PC-3 (cell line): ENCODE data around the gene SH3RF3.

Experiments
- EZH2 ChIP-seq: fragments of 300-600 bp; sonication (generic); IDR thresholded peaks from one replicate; pipeline ENCODE4 v1.6.1; 2017; ENCODE audit warnings: antibody characterized with exemption, mild to moderate bottlenecking, low read length; ENCODE audit not compliant: unreplicated experiment
- TF ChIP-seq, protein P1 (sequence below): fragments of 300-600 bp; sonication (generic); conservative IDR thresholded peaks from 2 replicates; pipeline ENCODE4 v1.5.1; 2017; ENCODE audit warnings: antibody characterized with exemption, low read depth, mild to moderate bottlenecking, low read length

DNA sequence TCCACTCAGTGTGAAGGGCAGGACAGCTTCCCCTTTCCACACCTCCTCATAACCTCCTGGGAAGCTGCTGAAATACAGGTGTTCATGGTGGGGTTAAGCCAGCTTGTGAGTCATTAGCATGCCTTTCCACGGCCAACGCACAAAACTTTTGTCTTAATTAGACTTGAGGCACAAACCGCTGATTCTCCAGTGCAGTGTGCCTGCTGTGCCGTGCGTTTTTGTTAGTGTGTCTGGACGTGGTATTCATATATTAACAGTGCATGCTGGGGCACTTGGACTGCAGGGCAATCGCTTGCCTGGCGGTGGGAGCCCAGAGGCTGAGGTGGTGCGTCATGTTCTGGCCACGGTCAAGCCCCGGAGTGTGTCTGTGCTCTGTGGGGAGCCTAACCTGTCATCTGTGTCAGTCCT is 156.2 kb downstream of the SH3RF3 start:
- TF ChIP-seq, protein P1, sequence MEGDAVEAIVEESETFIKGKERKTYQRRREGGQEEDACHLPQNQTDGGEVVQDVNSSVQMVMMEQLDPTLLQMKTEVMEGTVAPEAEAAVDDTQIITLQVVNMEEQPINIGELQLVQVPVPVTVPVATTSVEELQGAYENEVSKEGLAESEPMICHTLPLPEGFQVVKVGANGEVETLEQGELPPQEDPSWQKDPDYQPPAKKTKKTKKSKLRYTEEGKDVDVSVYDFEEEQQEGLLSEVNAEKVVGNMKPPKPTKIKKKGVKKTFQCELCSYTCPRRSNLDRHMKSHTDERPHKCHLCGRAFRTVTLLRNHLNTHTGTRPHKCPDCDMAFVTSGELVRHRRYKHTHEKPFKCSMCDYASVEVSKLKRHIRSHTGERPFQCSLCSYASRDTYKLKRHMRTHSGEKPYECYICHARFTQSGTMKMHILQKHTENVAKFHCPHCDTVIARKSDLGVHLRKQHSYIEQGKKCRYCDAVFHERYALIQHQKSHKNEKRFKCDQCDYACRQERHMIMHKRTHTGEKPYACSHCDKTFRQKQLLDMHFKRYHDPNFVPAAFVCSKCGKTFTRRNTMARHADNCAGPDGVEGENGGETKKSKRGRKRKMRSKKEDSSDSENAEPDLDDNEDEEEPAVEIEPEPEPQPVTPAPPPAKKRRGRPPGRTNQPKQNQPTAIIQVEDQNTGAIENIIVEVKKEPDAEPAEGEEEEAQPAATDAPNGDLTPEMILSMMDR, result no peak
- no peak for TF ChIP-seq EZH2
